DND-41 (cell line): ENCODE measurements around the gene CACNA2D3.

Experiments used
- EZH2 ChIP-seq: IDR thresholded peaks from 3 replicates; pipeline ENCODE4 v1.6.1; 2012; ENCODE audit warnings: borderline replicate concordance, low read depth, mild to moderate bottlenecking, moderate library complexity, low read length, inconsistent platforms; ENCODE audit not compliant: severe bottlenecking
- TF ChIP-seq, protein P1 (sequence below): IDR thresholded peaks from 2 replicates; pipeline ENCODE4 v1.5.1; 2012; ENCODE audit warnings: borderline replicate concordance, low read length, moderate library complexity, mild to moderate bottlenecking; ENCODE audit not compliant: poor library complexity, severe bottlenecking; ENCODE audit errors: extremely low read depth

DNA sequence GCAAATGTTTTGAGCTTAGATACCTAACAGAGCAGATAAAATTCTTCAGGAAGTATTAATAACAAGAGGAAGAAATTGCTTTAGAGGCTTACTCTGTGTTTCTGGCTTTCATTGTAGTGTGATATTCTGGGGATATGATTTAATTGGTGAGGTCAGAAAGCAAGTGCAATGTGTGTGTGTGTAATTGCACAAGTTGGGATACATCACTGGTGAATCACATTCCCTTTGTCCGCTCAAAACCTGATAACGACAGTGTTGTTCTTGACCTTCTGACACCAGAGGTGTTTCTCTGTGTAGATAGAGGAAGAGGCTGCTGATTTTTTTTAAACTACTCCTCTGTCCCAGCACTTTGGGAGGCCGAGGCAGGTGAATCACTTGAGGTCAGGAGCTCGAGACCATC lies 161.1 kb downstream of the CACNA2D3 start:
- TF ChIP-seq, protein P1, sequence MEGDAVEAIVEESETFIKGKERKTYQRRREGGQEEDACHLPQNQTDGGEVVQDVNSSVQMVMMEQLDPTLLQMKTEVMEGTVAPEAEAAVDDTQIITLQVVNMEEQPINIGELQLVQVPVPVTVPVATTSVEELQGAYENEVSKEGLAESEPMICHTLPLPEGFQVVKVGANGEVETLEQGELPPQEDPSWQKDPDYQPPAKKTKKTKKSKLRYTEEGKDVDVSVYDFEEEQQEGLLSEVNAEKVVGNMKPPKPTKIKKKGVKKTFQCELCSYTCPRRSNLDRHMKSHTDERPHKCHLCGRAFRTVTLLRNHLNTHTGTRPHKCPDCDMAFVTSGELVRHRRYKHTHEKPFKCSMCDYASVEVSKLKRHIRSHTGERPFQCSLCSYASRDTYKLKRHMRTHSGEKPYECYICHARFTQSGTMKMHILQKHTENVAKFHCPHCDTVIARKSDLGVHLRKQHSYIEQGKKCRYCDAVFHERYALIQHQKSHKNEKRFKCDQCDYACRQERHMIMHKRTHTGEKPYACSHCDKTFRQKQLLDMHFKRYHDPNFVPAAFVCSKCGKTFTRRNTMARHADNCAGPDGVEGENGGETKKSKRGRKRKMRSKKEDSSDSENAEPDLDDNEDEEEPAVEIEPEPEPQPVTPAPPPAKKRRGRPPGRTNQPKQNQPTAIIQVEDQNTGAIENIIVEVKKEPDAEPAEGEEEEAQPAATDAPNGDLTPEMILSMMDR: no peak
- no peak for TF ChIP-seq EZH2
